ENCODE results near the gene AGPAT1. TPM values are rescaled to one million over a fixed set of nuclear protein-coding genes. Genes with fewer than 3 reads are reported as not detected.
"Not testable (repeated sequence)": the region's sequence is repeated elsewhere in the genome, so short reads cannot be mapped to it uniquely, and the experiment has no call there.

Gene AGPAT1
- total and polyA plus RNA-seq, 2 experiments from 2014 or later, result 69.6 to 128 TPM

DNA sequence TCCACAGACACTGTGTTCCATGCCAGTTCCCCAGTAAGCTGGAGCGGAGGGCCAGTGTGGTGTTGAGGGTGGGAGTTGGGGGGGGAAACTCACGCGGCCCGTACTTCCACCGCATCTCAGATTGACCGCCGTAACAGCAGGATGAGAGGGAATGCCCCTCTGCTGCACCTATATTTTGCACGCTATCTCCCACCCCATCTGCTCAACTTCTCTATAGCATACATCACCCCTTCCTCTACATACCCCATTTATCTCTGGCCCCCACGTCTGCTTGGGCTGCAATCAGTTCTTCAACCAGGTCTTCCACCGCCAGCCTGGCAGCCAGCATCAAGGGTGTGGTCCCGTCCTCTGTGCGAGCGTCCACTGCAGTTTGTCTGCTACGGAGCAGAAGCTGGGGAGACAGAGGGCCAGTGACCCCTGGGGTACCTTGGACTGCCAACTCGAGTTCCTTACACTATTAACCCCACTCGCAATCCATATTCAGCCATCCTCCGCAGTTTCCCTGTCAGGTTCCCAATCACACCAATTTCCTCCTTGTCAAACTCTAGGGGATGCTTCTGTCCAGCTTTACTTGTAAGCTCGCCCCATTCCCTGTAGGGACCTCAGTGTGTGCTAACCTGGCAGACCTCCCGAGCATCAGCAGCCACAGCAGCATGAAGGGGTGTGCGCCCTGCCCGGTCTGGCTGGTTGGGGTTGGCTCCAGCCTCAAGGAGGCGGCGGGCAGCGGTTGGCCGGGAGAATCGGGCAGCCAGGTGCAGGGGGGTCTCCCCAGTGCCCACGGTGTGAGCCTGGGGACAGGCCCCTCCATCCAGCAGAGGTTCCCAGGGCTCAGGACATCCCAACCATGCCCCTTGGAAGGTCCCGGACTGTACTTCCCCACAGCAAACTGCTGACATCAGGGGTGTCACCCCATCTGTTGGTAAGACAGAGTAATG is 21.1 kb upstream of the AGPAT1 start:
- DNase-seq (ENCODE audit: low read depth in 1 of 2, low spot score in 1 of 2), result peak in 1 of 2 donors; percentile 51
- Histone ChIP-seq H3K9me3 (ENCODE audit: low read depth) (no peaks in the 10 kb centered on the region), H3K4me1 (ENCODE audit: low read depth) (no peaks in the 10 kb centered on the region), H3K4me3 (peak overlapping the region; percentile 37), H3K27ac (peak overlapping the region; percentile 93), H3K36me3 (no peaks in the 10 kb centered on the region), H3K27me3 (no peaks in the 10 kb centered on the region)
- TF ChIP-seq, protein P1, sequence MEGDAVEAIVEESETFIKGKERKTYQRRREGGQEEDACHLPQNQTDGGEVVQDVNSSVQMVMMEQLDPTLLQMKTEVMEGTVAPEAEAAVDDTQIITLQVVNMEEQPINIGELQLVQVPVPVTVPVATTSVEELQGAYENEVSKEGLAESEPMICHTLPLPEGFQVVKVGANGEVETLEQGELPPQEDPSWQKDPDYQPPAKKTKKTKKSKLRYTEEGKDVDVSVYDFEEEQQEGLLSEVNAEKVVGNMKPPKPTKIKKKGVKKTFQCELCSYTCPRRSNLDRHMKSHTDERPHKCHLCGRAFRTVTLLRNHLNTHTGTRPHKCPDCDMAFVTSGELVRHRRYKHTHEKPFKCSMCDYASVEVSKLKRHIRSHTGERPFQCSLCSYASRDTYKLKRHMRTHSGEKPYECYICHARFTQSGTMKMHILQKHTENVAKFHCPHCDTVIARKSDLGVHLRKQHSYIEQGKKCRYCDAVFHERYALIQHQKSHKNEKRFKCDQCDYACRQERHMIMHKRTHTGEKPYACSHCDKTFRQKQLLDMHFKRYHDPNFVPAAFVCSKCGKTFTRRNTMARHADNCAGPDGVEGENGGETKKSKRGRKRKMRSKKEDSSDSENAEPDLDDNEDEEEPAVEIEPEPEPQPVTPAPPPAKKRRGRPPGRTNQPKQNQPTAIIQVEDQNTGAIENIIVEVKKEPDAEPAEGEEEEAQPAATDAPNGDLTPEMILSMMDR (IDR thresholded peaks at IDR 0.05; ENCODE audit: low read depth, low read length), result no peak

DNA sequence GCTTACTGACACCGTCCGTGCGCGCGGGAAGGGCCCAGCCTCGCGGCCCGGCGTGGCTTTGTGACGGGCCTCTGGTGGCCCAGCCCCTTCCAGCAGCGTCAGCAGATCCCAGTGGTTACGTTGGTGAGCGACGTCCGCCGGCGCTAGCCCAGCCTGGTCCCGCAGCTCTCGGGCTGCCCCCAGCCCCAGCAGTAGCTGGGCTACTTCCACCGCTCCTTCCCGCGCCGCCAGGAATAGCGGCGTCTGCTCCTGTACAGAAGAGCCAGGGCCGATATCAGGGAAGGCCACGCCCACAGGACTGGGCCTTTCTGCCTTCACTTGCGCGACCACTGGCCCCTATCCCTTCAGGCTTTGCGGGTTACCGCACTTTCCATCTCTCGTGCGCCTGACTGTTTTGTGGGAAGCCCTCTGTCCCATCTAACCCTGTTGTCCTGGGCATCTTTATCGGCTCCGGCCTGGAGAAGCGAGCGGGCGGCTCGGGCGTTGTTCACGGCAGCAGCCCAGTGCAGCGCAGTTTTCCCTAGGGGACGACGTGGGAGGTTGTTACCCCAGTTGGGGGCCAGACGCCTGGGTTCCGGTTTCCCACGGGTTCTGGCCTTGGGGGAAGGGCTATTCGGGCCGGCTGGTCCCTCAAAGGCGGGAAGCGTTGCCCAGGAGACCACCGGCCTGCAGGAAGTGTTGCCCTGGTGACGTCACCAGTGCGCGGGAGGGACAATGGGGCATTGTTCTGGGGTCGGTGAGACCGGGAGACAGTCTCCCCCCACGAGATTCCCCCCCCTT is 20.2 kb upstream of the AGPAT1 start:
- Histone ChIP-seq H3K36me3 (no peaks in the 10 kb centered on the region), H3K9me3 (ENCODE audit: low read depth) (no peaks in the 10 kb centered on the region), H3K27me3 (no peaks in the 10 kb centered on the region), H3K27ac (peak overlapping the region; percentile 93), H3K4me1 (ENCODE audit: low read depth) (no peaks in the 10 kb centered on the region), H3K4me3 (peak overlapping the region; percentile 37)
- TF ChIP-seq, protein P1 (IDR thresholded peaks at IDR 0.05; ENCODE audit: low read depth, low read length), result no peak
- peak; percentile 76 to 98 for DNase-seq (ENCODE audit: low read depth in 1 of 2, low spot score in 1 of 2)

DNA sequence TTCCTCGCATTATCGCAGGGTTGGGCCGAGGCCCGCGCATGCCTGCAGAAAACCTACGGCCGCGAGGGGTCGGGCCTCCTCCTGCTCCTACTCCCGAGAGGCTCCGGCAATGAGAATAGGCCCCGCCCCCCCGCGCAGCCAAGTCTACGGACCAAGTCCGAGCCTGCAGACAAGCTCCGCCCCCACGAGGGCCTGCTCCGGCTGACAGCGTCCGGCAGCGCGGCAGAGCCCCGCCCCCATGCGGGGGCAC is 19.7 kb upstream of the AGPAT1 start:
- peak; percentile 100 for DNase-seq (ENCODE audit: low read depth in 1 of 2, low spot score in 1 of 2)
- Histone ChIP-seq H3K27ac (peak overlapping the region; percentile 93), H3K27me3 (no peaks in the 10 kb centered on the region), H3K36me3 (no peaks in the 10 kb centered on the region), H3K4me3 (peak overlapping the region; percentile 37), H3K4me1 (ENCODE audit: low read depth) (no peaks in the 10 kb centered on the region), H3K9me3 (ENCODE audit: low read depth) (no peaks in the 10 kb centered on the region)
- TF ChIP-seq, protein P1 (IDR thresholded peaks at IDR 0.05; ENCODE audit: low read depth, low read length), result peak; percentile 25

DNA sequence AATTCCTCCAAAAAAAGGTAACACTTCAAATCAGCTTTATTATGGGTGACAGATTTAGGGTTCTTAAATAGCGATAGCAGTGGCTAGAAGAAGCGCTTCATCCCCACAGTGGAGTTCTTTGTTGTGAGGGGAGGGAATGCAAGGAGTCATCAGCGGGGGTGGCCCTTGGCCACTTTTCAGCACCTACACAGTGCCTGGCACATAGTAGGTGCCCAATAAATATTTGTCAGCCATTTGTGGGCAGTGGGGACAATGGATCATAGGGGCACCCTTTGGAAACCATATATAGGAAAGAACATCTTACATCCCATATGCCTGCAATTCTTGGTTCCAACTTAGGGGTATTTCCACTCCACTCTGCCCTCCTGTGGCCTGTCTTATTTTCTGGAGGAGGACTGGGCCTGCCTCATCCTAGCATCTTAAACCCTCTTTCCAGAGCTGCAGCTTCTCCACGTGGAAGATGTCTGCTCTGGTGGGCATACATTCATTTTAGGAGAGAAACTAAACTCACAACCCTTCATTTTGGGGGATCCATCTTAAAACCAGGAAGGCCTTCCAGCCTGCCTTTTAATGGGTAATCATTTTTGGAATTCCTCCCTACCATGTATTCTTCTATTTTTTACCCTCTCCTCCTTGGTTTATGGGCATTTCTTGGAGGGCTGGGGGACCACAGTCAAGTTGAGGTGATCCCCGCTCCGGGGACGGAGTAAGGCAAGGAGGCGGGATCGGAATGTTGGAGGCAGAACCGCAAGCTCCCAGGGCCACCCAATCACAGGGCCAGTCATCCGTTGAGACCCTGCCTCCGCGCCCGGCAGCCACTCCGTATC is 19.2 kb upstream of the AGPAT1 start:
- no peaks in the 10 kb centered on the region for H3K36me3 ChIP-seq
- H3K9me3 ChIP-seq (ENCODE audit: low read depth), result no peaks in the 10 kb centered on the region
- no peaks in the 10 kb centered on the region for H3K27me3 ChIP-seq
- peak overlapping the region; percentile 98 for H3K27ac ChIP-seq
- H3K4me1 ChIP-seq (ENCODE audit: low read depth), result no peaks in the 10 kb centered on the region
- TF ChIP-seq, protein P1 (IDR thresholded peaks at IDR 0.05; ENCODE audit: low read depth, low read length), result peak; percentile 64
- DNase-seq (ENCODE audit: low read depth in 1 of 2, low spot score in 1 of 2), result peak; percentile 38 to 76
- H3K4me3 ChIP-seq, result peak overlapping the region; percentile 47

DNA sequence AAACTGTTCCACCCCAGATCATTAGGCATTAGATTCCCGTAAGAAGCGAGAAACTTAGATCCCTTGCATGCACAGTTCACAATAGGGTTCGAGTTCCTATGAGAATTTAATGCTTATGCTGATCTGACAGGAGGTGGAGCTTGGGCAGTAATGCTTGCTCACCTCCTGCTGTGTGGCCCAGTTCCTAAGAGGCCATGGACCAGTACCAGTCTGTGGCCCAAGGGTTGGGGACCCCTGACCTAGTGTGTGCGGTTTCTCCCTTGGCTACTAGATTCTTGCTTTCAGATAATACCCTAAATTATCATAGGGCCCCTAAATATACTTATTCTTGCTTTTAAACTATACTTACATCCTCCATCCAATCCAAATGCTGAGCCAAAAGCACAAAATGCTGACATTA is 18.5 kb upstream of the AGPAT1 start:
- Histone ChIP-seq H3K4me1 (ENCODE audit: low read depth) (no peaks in the 10 kb centered on the region), H3K27me3 (no peaks in the 10 kb centered on the region), H3K27ac (peak overlapping the region; percentile 98), H3K36me3 (no peaks in the 10 kb centered on the region), H3K4me3 (no peak overlapping the region), H3K9me3 (ENCODE audit: low read depth) (no peaks in the 10 kb centered on the region)
- TF ChIP-seq, protein P1 (IDR thresholded peaks at IDR 0.05; ENCODE audit: low read depth, low read length), result no peak
- no peak for DNase-seq (ENCODE audit: low read depth in 1 of 2, low spot score in 1 of 2)

DNA sequence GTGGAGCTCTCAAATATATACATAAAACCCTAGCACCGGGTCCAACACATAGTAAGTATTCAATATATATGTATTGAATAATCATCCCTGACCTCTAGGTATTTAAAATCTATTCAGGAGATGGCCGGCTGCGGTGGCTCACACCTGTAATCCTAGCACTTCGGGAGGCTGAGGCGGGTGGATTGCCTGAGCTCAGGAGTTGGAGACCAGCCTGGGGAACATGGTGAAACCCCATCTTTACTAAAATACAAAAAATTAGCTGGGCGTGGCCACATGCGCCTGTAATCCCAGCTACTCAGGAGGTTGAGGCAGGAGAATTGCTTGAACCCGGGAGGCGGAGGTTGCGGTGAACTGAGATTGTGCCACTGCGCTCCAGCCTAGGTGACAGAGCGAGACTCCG is 17.2 kb upstream of the AGPAT1 start:
- not testable (repeated sequence) for H3K4me1 ChIP-seq (ENCODE audit: low read depth); H3K36me3 ChIP-seq; DNase-seq (ENCODE audit: low read depth in 1 of 2, low spot score in 1 of 2); H3K9me3 ChIP-seq (ENCODE audit: low read depth); H3K4me3 ChIP-seq; H3K27me3 ChIP-seq
- peak overlapping the region; percentile 45 for H3K27ac ChIP-seq

Data from cardiac muscle cell (in vitro differentiated cells and primary cell).